ENCODE results near the gene ULBP1.
"Not testable (repeated sequence)": the region's sequence is repeated elsewhere in the genome, so short reads cannot be mapped to it uniquely, and the experiment has no call there.

Gene ULBP1

GRCh38 chr6:150016324-150017185 lies 52.8 kb downstream of the ULBP1 start:
- DNase-seq (ENCODE audit: low spot score): peak; percentile 64
- TF ChIP-seq CTCF (IDR thresholded peaks at IDR 0.05; ENCODE audit: borderline replicate concordance, control extremely low read depth, extremely low read depth, insufficient read depth, missing control alignments): peak; percentile 35
- in situ Hi-C loops (cut with MboI; ENCODE audit: low sequenced_read_pairs, unreplicated experiment): no loop called here

GRCh38 chr6:150017186-150017521 lies 53.4 kb downstream of the ULBP1 start:
- in situ Hi-C loops (cut with MboI; ENCODE audit: low sequenced_read_pairs, unreplicated experiment); DNase-seq (ENCODE audit: low spot score): not testable (repeated sequence)

GRCh38 chr6:150018846-150019580 lies 55.3 kb downstream of the ULBP1 start:
- DNase-seq (ENCODE audit: low spot score): no peak
- no peak for TF ChIP-seq CTCF (IDR thresholded peaks at IDR 0.05; ENCODE audit: borderline replicate concordance, control extremely low read depth, extremely low read depth, insufficient read depth, missing control alignments)
- in situ Hi-C loops (cut with MboI; ENCODE audit: low sequenced_read_pairs, unreplicated experiment): no loop called here

- DNase-seq (ENCODE audit: low spot score); in situ Hi-C loops (cut with MboI; ENCODE audit: low sequenced_read_pairs, unreplicated experiment): not testable (repeated sequence)
Observed at GRCh38 chr6:150021870-150022269, 58.1 kb downstream of the ULBP1 start.

Measured in GM13976 (cell line).